ENCODE data around the gene SPINT1. TPM values are rescaled to one million over a fixed set of nuclear protein-coding genes. Genes with fewer than 3 reads are reported as not detected.

SPINT1 gene
- total RNA-seq, 4 donors from 2014 or later = 84.3 to 143 (median 113) TPM

DNA sequence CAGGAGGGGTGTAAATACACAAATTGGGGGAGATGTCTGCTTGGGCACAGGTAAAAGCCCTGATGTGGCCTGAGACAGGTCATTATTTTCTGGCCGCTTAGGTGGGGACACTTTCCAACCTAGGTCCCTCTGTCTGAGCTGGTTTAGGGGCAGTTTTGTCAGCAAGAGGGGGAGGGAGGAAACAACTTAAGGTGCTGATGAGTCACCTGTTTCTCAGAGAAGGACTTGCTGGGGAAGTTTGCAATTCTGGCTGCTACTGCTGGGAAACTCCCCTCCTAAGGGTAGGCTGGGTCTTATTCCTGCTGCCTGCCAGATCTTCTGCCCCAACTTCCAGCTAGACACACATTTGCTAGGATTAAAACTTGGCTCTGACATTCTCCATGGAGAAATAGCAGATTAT, 34.9 kb downstream of the SPINT1 start:
- no peaks in the 10 kb centered on the region for H3K27me3 ChIP-seq
- no peaks in the 10 kb centered on the region for H3K36me3 ChIP-seq
- intact Hi-C loops (cut with DNase I) = no loop called here
- WGBS, 2 donors = 100% methylated on average over 1 of the region's 1 CpG
- no peak overlapping the region for H3K27ac ChIP-seq
- H3K4me3 ChIP-seq (replicated peaks in 1 of 3) = no peak overlapping the region
- TF ChIP-seq CTCF (IDR thresholded peaks at IDR 0.05) (no peak), POLR2A (IDR thresholded peaks at IDR 0.05) (no peak)
- H3K4me1 ChIP-seq = peaks cover 0 to 2% of the 10 kb centered on the region in 2 donors
- DNase-seq = no peak
- no peaks in the 10 kb centered on the region for H3K9me3 ChIP-seq

GRCh38 chr15:40879609-40880008, 35.8 kb downstream of the SPINT1 start:
- no peak overlapping the region for H3K27ac ChIP-seq
- intact Hi-C loops (cut with DNase I) = no loop called here
- DNase-seq = no peak
- no peak overlapping the region for H3K4me3 ChIP-seq (replicated peaks in 1 of 3)
- 85 to 87% methylated on average over 6 of the region's 6 CpGs for WGBS, 2 donors
- TF ChIP-seq CTCF (IDR thresholded peaks at IDR 0.05) = no peak
- no peak for TF ChIP-seq POLR2A (IDR thresholded peaks at IDR 0.05)
- no peaks in the 10 kb centered on the region for H3K4me1 ChIP-seq
- H3K36me3 ChIP-seq = no peaks in the 10 kb centered on the region
- no peaks in the 10 kb centered on the region for H3K27me3 ChIP-seq
- no peaks in the 10 kb centered on the region for H3K9me3 ChIP-seq

GRCh38 chr15:40881351-40881750, 37.5 kb downstream of the SPINT1 start:
- no peaks in the 10 kb centered on the region for H3K4me1 ChIP-seq
- no peaks in the 10 kb centered on the region for H3K36me3 ChIP-seq
- no peak overlapping the region for H3K27ac ChIP-seq
- WGBS, 2 donors = 95% methylated on average over 6 of the region's 6 CpGs
- TF ChIP-seq POLR2A (IDR thresholded peaks at IDR 0.05) (no peak), CTCF (IDR thresholded peaks at IDR 0.05) (no peak)
- H3K9me3 ChIP-seq = no peaks in the 10 kb centered on the region
- H3K27me3 ChIP-seq = no peaks in the 10 kb centered on the region
- H3K4me3 ChIP-seq (replicated peaks in 1 of 3) = no peak overlapping the region
- intact Hi-C loops (cut with DNase I) = no loop called here
- no peak for DNase-seq

GRCh38 chr15:40886586-40886985, 42.7 kb downstream of the SPINT1 start:
- Histone ChIP-seq H3K27ac (no peak overlapping the region), H3K27me3 (no peaks in the 10 kb centered on the region), H3K9me3 (no peaks in the 10 kb centered on the region), H3K36me3 (no peaks in the 10 kb centered on the region), H3K4me1 (no peaks in the 10 kb centered on the region), H3K4me3 (replicated peaks in 1 of 3) (no peak overlapping the region)
- WGBS, 2 donors = 74 to 75% methylated on average over 1 of the region's 1 CpG
- no peak for TF ChIP-seq CTCF (IDR thresholded peaks at IDR 0.05)
- intact Hi-C loops (cut with DNase I) = no loop called here
- no peak for DNase-seq

GRCh38 chr15:40889112-40889511, 45.3 kb downstream of the SPINT1 start:
- TF ChIP-seq POLR2A (IDR thresholded peaks at IDR 0.05) = no peak
- no peak for TF ChIP-seq CTCF (IDR thresholded peaks at IDR 0.05)
- no peaks in the 10 kb centered on the region for H3K27me3 ChIP-seq
- intact Hi-C loops (cut with DNase I) = no loop called here

More at GRCh38 chr15:40889112-40889511, 45.3 kb downstream of the SPINT1 start:
- no peak overlapping the region for H3K4me3 ChIP-seq (replicated peaks in 1 of 3)
- no peaks in the 10 kb centered on the region for H3K9me3 ChIP-seq
- no peak for DNase-seq
- H3K36me3 ChIP-seq = no peaks in the 10 kb centered on the region
- H3K27ac ChIP-seq = no peak overlapping the region
- peaks cover 0 to 7% of the 10 kb centered on the region in 2 donors for H3K4me1 ChIP-seq
